ENCODE data around the gene VCX. TPM values are rescaled to one million over a fixed set of nuclear protein-coding genes. Genes with fewer than 3 reads are reported as not detected.

VCX gene
- total RNA-seq, 1 donor from 2014 or later = not detected

Other genes starting within 250 kb of the VCX start
- gene PNPLA4, start 84.2 kb downstream of the VCX start, total RNA-seq = 34.5 TPM